GM19035 (cell line): Measurements from ENCODE around the gene RNF14.
"Not testable (repeated sequence)": the region's sequence is repeated elsewhere in the genome, so short reads cannot be mapped to it uniquely, and the experiment has no call there.

Experiments
- ATAC-seq: cut with Tn5 transposase; IDR thresholded peaks from one replicate; pipeline ENCODE4 v1.9.1; 2021; ENCODE audit not compliant: unreplicated experiment

The RNF14 gene

GRCh38 chr5:141968914-141969608 lies at the start of gene RNF14:
TSS of gene RNF14 (plus strand) at chr5:141969105. CDS start at chr5:141973589, 4,484 bp downstream.
- peak; percentile 90 for ATAC-seq

- ATAC-seq = no peak
Measured at GRCh38 chr5:141919218-141920119, 49.4 kb upstream of the RNF14 start.

GRCh38 chr5:141920771-141921170 lies 48.1 kb upstream of the RNF14 start:
- no peak for ATAC-seq

- not testable (repeated sequence) for ATAC-seq
Measured at GRCh38 chr5:141922827-141923447, 46.0 kb upstream of the RNF14 start.

GRCh38 chr5:141923448-141924313 lies 45.2 kb upstream of the RNF14 start, which contains the start of gene DELE1:
TSS of gene DELE1 (plus strand) at chr5:141923871. CDS start at chr5:141923942, 71 bp downstream.
- peak; percentile 98 for ATAC-seq

- no peak for ATAC-seq
Measured at GRCh38 chr5:141926434-141926833, 42.5 kb upstream of the RNF14 start.

- no peak for ATAC-seq
Measured at GRCh38 chr5:141928051-141928450, 40.9 kb upstream of the RNF14 start.

GRCh38 chr5:141929398-141930058 lies 39.4 kb upstream of the RNF14 start:
- no peak for ATAC-seq

- no peak for ATAC-seq
Measured at GRCh38 chr5:141931694-141932093, 37.2 kb upstream of the RNF14 start.

GRCh38 chr5:141933151-141933550 lies 35.8 kb upstream of the RNF14 start:
- ATAC-seq = no peak

- ATAC-seq = no peak
Measured at GRCh38 chr5:141934099-141934844, 34.6 kb upstream of the RNF14 start.

GRCh38 chr5:141935538-141935937 lies 33.4 kb upstream of the RNF14 start:
- ATAC-seq = no peak

GRCh38 chr5:141940695-141941271 lies 28.1 kb upstream of the RNF14 start:
- ATAC-seq = no peak

GRCh38 chr5:141941307-141941706 lies 27.6 kb upstream of the RNF14 start:
- no peak for ATAC-seq

GRCh38 chr5:141941779-141942178 lies 27.1 kb upstream of the RNF14 start:
- no peak for ATAC-seq

GRCh38 chr5:141942185-141942857 lies 26.6 kb upstream of the RNF14 start:
- ATAC-seq = no peak

GRCh38 chr5:141944076-141944475 lies 24.8 kb upstream of the RNF14 start:
- ATAC-seq = no peak

- ATAC-seq = no peak
Measured at GRCh38 chr5:141945511-141946051, 23.3 kb upstream of the RNF14 start.
